Fibroblast of skin of left biceps (primary cell): ENCODE measurements around the gene MKNK1.

ENCODE experiments used
- DNase-seq, 2 experiments: peaks; one replicate each; pipeline ENCODE4 v3.0.0-alpha.2; 2013; ENCODE audit warnings: low read depth in 2 of 2

MKNK1 gene

DNA sequence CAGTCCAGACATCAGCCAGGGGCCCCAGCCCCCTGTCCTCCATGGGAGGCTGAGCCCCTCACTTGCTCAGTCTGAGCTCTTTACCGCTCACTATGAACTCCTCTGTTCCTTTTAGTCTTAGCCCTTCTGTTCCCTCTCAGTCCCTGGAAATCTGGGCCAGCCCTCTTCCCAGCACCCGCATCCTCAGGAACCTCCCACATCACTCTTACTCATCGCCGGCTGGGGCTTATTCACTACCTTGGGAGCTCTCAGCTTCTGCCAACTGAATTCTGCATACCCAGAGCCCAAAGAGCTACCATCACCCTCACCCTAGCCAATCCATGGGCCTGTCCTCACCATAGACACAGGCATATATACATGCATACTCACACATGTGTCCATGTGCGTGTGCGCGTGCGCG lies 64.1 kb downstream of the MKNK1 start:
- DNase-seq: peak in 1 of 2 experiments; percentile 31

DNA sequence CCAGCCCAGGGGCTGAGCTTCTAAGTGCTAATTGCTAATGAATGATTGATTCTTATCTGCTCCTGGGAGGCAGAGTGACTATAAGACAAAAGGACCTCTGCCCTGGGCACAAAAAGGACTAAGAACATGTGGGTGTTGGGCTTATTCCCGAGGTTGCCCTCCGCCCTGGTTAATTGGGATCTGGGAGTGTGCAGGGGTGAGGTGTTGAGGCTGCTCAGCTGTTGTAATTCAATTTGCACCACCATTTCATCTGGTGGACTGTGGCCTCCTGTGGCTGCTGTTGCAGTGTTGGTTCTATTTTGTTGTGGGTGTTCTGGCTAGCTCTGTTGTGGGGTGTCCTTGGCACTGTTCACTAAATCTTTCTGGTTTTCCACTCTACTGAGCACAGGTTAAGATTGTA lies 65.9 kb downstream of the MKNK1 start:
- no peak for DNase-seq

- no peak for DNase-seq
Observed at GRCh38 chr1:46537651-46538050, 66.4 kb downstream of the MKNK1 start.

DNA sequence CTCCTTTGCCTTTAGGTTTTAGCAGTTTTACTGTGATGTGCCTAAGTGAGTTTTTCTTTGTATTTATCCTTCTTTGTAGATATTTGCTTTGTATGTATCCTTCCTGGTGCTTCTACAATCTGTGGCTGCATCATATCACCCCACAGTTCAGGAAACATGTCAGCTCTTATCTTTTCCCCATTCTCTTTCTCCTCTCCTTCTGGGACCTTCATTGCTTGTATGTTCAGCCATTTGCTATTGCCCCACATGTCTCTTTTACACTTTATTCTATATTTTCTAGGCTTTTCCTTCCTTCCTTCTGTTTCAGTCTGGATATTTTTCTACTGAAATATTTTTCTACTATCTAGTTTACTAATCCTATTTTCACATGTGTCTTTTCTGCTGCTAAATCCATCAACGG lies 67.5 kb downstream of the MKNK1 start:
- DNase-seq: no peak

DNA sequence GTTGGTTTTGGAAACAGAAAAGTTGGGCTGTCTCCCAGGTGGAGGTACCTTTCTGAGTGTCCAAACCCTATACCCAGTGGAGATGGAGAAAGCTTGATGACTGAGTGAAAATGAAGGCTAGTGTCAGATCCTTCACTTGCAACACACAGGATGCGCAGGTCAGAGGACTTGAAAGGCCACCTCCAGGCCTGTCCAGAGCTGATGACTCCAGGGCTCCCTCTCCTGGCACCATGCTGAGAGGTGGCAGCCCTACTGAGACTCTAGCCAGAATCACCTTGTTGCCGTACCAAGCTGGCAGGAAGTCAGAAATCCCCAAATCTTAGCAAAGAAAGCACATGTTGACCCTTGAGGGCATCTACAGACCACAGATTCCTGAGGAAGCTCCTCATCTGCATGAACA lies 69.0 kb downstream of the MKNK1 start:
- DNase-seq: no peak

DNA sequence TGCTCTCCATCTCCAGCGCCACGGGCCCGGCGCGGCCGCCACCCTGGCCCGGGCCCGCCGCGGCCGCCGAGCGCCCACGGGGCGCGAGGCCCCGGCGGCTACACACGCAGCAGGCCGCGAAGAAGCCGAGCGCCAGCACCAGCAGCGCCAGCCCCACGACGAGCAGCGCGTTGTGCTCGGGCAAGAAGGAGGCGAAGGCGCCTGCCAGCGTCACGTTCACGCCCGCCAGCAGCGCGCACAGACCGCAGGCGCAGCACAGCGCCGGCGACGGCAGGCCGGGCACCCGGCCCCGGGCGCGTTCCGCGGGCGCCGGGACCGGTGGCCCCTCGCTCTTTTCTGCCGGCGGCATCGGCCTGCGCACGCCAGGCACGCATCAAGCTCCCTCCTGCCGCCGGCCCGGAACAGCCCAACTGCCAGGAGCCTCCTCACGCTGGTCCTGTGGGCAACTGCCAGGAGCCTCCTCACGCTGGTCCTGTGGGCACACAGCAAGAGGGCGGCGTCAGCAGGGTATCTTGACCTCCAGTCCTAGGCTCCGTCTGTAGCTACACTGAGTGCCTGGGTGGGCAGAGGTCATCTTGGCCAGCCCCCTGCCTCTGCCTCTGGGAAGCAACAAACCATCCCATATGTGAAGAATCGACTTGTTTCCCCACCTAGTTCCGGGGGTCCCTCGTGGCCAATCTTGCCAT lies 70.7 kb downstream of the MKNK1 start:
- no peak for DNase-seq

DNA sequence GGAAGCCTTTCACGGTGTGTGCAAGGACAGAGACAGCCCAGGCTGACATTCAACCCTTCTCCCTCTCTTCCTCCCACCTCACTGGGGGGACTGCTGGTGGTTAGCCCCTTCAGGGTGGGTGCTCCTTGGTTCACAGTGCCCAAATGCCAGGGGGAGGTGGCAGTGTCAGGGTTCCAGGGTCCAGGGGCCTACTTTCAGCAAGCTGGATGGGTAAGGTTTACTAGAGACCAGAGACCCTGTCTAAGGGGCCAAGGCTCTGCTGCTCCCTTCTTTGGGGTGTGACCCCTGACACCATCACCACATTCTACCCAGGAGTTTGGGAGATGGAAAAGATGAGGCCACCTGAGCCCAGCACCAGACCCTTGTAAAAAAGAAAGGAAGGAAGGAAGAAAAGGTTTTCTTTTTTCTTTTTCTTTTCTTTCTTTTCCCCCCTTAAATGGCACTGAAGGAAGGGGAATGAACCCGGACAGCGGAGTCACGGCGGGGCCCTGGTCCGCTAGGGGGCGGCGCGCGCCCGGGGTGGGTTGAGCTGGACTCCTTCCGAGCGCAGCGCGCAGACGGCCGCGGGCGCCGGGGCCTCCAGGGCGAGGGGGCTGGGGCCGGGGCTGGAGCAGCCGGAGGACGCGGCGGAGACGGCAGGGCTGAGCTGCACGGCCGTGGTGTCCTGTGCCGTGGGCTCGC lies 71.4 kb downstream of the MKNK1 start:
- DNase-seq: peak in 1 of 2 experiments; percentile 13

DNA sequence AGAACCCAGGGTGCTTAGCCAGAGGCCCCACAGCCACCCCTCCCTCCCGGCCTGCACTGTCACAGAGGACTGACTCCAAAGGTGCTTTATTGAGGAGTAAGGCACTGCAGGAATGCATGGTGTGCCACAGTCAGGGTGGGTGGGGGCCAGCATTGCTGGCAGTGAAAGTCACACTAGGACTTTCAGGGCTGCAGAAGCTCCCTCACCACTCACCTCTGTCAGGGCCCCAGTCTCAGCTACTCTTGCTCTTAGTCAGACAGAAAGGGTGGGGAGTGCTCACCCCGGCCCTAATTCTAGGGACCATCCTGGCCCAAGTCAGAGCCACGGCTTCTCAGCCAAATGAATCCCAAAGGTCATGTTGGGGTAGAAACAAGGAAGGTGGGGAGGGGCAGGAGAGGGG lies 72.0 kb downstream of the MKNK1 start:
- no peak for DNase-seq

- DNase-seq: no peak
Observed at GRCh38 chr1:46530791-46531409, 73.2 kb downstream of the MKNK1 start.

- DNase-seq: no peak
Observed at GRCh38 chr1:46530311-46530710, 73.8 kb downstream of the MKNK1 start.

GRCh38 chr1:46529031-46529630 lies 74.9 kb downstream of the MKNK1 start:
- no peak for DNase-seq

DNA sequence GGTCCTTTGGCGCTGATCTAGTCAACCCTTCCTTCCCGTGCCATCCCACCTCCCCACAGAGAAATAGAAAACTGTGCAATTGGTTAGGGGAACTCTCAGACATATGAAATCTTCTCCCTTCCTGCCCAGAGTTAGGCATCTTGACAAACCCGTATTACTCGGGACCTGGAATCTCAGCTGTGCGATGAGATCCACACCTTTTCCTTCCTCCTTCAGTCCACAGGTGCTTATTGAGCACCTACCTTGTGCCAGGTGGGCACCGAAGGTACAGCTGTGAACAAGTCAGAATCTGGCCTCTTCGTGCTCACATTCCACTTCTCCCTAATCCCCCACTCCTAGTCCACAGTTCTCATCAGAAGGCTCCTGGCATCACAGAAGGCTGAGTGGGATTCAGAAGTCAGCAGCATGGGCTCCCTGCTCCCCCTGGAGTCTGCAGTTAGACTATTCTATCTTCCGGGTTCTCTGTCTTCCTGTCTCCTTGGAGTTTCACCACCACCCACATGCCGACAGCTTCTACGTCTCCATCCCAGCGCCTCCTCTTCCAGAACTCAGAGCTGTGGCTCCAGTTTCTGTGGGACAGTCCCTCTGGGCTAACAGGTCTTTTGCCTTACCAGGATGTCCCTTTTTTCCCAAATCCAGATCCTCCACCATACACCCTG lies 75.6 kb downstream of the MKNK1 start:
- no peak for DNase-seq

GRCh38 chr1:46527474-46528296 lies 76.4 kb downstream of the MKNK1 start:
- DNase-seq: peak in 1 of 2 experiments; percentile 20

DNA sequence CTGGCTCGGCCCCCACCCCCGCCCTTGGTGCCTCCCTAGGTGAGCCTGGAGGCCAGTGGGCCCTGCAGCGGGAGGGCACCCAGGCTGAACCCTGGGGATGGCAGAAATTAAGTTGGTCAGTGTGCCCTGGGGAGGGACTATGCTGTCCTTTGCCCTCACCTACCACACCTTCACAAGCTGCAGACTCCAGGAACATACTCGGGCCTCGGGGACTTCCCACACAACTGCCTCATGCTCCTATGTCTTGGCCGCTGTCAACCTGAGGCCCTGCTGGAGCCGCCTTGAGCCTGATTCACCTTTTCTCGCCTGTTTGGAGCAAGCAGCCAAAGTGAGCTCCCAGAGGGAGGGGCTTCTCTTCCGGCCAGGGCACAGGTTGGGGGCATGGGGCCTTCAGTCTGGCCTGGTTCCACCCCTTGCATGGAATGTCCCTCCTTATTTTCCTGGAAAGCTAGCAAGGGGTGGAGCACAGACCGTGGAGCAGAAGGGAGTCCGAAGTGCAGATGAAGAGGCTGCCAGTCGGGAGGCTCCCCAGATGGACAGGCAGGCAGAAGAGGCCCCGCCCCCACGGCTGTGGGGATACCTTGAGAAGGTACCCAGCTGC lies 77.3 kb downstream of the MKNK1 start:
- no peak for DNase-seq

GRCh38 chr1:46526013-46526690 lies 77.9 kb downstream of the MKNK1 start:
- DNase-seq: no peak

GRCh38 chr1:46525253-46525983 lies 78.7 kb downstream of the MKNK1 start:
- no peak for DNase-seq

DNA sequence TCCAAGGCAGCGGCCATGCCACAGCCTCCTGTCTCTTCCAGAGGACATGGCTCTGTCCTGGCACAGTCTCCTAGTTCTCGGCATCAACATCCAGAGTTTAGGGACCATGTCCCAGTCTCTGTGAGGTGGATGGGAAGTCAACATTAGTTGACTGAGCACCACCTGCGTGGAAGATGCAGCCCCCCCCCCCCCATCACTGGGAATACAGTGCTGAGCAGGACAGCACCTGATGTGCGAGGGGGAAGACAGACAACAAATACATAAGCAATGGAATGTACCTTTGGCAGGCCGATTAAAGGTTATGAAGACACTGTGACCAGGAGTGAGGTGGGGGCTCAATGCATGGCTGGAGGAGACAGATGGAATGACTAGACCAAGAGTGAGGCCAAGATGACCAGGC lies 79.2 kb downstream of the MKNK1 start:
- DNase-seq: no peak

- DNase-seq: no peak
Observed at GRCh38 chr1:46523496-46524353, 80.3 kb downstream of the MKNK1 start.

DNA sequence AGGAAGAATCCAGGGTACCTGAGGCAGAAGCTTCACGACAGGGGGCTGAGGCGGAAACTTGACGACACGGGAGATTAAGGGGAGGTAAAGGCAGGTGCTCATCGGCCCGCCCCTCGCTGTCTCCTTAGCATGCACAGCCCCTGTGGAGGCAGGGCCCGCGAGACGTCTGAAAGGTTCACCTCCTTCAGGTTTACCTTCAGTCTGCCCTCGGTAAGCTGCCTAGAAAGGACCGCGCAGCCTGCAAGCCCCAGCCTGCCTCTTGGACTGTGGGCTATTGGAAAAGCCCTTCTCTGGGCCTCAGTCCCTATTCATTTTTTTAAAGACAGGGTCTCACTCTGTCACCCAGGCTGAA lies 81.1 kb downstream of the MKNK1 start:
- DNase-seq: no peak
